Neural cell (in vitro differentiated cells): ENCODE data around the gene SLC22A23.

Experiments used
- EZH2 ChIP-seq: fragments of 200-600, 300-800 bp; shearing (Covaris generic), sonication (generic); IDR thresholded peaks from 2 replicates; pipeline ENCODE4 v1.6.1; 2014; ENCODE audit warnings: antibody characterized with exemption, low read length, borderline replicate concordance, mild to moderate bottlenecking; ENCODE audit not compliant: insufficient read depth, poor library complexity, severe bottlenecking
- POLR2AphosphoS5 ChIP-seq: IDR thresholded peaks from 2 replicates; pipeline ENCODE4 v1.6.1; 2012
- TF ChIP-seq, protein P1 (sequence below): fragments of 450-650 bp; IDR thresholded peaks from 2 replicates; pipeline ENCODE4 v1.5.1; 2014; ENCODE audit warnings: antibody characterized with exemption, mild to moderate bottlenecking, moderate library complexity; ENCODE audit not compliant: poor library complexity, severe bottlenecking

DNA sequence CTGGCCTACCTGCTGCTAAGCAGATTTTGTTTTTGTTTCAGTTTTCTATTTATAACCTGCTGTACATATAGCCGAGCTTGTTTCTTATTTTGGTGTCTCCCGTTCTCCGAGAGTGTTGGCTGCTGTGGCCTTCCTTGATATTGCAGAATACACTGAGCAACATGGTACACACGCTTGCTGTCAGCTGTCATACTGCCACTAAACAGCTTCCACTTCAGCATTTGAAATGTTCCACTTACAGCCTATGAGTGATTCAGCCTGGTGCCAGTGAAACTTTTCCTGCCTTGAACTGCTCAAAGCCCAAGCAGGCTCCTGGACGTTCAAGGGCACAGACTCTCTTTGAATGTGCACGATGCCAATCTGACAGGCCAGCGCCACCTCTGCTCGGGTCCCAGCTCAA lies 111.0 kb downstream of the SLC22A23 start:
- TF ChIP-seq EZH2 (no peak), POLR2AphosphoS5 (no peak)
- TF ChIP-seq, protein P1, sequence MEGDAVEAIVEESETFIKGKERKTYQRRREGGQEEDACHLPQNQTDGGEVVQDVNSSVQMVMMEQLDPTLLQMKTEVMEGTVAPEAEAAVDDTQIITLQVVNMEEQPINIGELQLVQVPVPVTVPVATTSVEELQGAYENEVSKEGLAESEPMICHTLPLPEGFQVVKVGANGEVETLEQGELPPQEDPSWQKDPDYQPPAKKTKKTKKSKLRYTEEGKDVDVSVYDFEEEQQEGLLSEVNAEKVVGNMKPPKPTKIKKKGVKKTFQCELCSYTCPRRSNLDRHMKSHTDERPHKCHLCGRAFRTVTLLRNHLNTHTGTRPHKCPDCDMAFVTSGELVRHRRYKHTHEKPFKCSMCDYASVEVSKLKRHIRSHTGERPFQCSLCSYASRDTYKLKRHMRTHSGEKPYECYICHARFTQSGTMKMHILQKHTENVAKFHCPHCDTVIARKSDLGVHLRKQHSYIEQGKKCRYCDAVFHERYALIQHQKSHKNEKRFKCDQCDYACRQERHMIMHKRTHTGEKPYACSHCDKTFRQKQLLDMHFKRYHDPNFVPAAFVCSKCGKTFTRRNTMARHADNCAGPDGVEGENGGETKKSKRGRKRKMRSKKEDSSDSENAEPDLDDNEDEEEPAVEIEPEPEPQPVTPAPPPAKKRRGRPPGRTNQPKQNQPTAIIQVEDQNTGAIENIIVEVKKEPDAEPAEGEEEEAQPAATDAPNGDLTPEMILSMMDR: no peak
